K562 (cell line): ENCODE data around the gene IGIP. TPM values are rescaled to one million over a fixed set of nuclear protein-coding genes. Genes with fewer than 3 reads are reported as not detected.

Source experiments
- ASH1L ChIP-seq: fragments of 450-650 bp; IDR thresholded peaks from 2 replicates; pipeline ENCODE4 v1.6.1; 2018; ENCODE audit warnings: borderline replicate concordance, mild to moderate bottlenecking, low read depth; ENCODE audit not compliant: partially characterized antibody
- BRD9 ChIP-seq: fragments of 450-650 bp; IDR thresholded peaks from 2 replicates; pipeline ENCODE4 v1.6.1; 2018; ENCODE audit warnings: low read depth; ENCODE audit not compliant: partially characterized antibody
- ELF1 ChIP-seq: fragments of 200-800 bp; sonication (Bioruptor generic); IDR thresholded peaks from 2 replicates; pipeline ENCODE4 v1.6.1; 2016; ENCODE audit warnings: missing genetic modification characterization, missing compliant biosample characterization
- ETV5 ChIP-seq: sonication (generic); formaldehyde crosslinking; IDR thresholded peaks from 2 replicates; pipeline ENCODE4 v1.4.0; 2020; ENCODE audit warnings: low read depth, mild to moderate bottlenecking, missing genetic modification reagents
- KAT7 ChIP-seq: sonication (generic); formaldehyde crosslinking; IDR thresholded peaks from 2 replicates; pipeline ENCODE4 v1.8.0; 2022; ENCODE audit warnings: missing genetic modification reagents, mild to moderate bottlenecking, borderline replicate concordance
- MAFG ChIP-seq: fragments of 450-650 bp; conservative IDR thresholded peaks from 2 replicates; pipeline ENCODE4 v1.6.1; 2016; ENCODE audit warnings: missing genetic modification characterization, missing compliant biosample characterization
- MTA2 ChIP-seq: fragments of 450-650 bp; IDR thresholded peaks from 2 replicates; pipeline ENCODE4 v1.6.1; 2016; ENCODE audit warnings: low read depth
- NCOA1 ChIP-seq: fragments of 450-650 bp; IDR thresholded peaks from 2 replicates; pipeline ENCODE4 v1.6.1; 2016; ENCODE audit warnings: low read depth
- OTX1 ChIP-seq: fragments of 450-650 bp; formaldehyde crosslinking; IDR thresholded peaks from 2 replicates; pipeline ENCODE4 v1.4.0; 2022; ENCODE audit warnings: mild to moderate bottlenecking
- PHB ChIP-seq: fragments of 250-450 bp; sonication (Bioruptor Pico); IDR thresholded peaks from 2 replicates; pipeline ENCODE4 v1.5.0; 2021
- POLR3G ChIP-seq: IDR thresholded peaks from 2 replicates; pipeline ENCODE4 v1.6.1; 2011; ENCODE audit not compliant: insufficient read length, insufficient replicate concordance; ENCODE audit errors: extremely low read depth
- TAF15 ChIP-seq: fragments of 200-400 bp; formaldehyde crosslinking; IDR thresholded peaks from 2 replicates; pipeline ENCODE4 v1.6.1; 2017; ENCODE audit warnings: mild to moderate bottlenecking, low read depth, low read length, moderate library complexity
- ZKSCAN3 ChIP-seq: fragments of 250-450 bp; sonication (Bioruptor Pico); IDR thresholded peaks from 2 replicates; pipeline ENCODE4 v1.4.0; 2020
- ZNF23 ChIP-seq: fragments of 250-450 bp; sonication (Bioruptor Pico); IDR thresholded peaks from 2 replicates; pipeline ENCODE4 v1.4.0; 2020; ENCODE audit warnings: mild to moderate bottlenecking
- ZNF263 ChIP-seq: sonication (generic); formaldehyde crosslinking; IDR thresholded peaks from 2 replicates; pipeline ENCODE4 v1.8.0; 2022; ENCODE audit warnings: mild to moderate bottlenecking, missing genetic modification reagents, borderline replicate concordance
- ZNF354B ChIP-seq: fragments of 250-450 bp; sonication (Bioruptor Pico); IDR thresholded peaks from 2 replicates; pipeline ENCODE4 v1.4.0; 2020
- ZNF586 ChIP-seq: fragments of 450-650 bp; formaldehyde crosslinking; conservative IDR thresholded peaks from 2 replicates; pipeline ENCODE4 v1.4.0; 2020; ENCODE audit warnings: mild to moderate bottlenecking, moderate library complexity
- ZNF589 ChIP-seq: fragments of 200-800 bp; sonication (Bioruptor generic); IDR thresholded peaks from 2 replicates; pipeline ENCODE4 v1.6.1; 2016; ENCODE audit warnings: low read depth, missing genetic modification characterization, missing compliant biosample characterization
- ZNF699 ChIP-seq: fragments of 250-450 bp; sonication (Bioruptor Pico); IDR thresholded peaks from 2 replicates; pipeline ENCODE4 v1.8.0; 2021; ENCODE audit warnings: mild to moderate bottlenecking, moderate library complexity; ENCODE audit not compliant: insufficient replicate concordance
- ZSCAN32 ChIP-seq: fragments of 450-650 bp; formaldehyde crosslinking; IDR thresholded peaks from 2 replicates; pipeline ENCODE4 v1.4.0; 2020; ENCODE audit warnings: mild to moderate bottlenecking, moderate library complexity
- polyA plus RNA-seq, 8 experiments: library from polyadenylated mRNA; depleted of rRNA in 4 of 8; stranded (reverse) in 5 of 8; unstranded in 3 of 8; fragments of >200 nt; fragmentation: Nextera tagmentation in 2 of 8; fragmentation: Illumina TruSeq in 1 of 8; extraction: Ambion mirVana in 2 of 8; extraction: Trizol in 1 of 8; gene quantifications; 2 replicates each; pipeline versions ENCODE4 v1.2.1 to v1.2.3, GENCODE V29; 2011 to 2014; ENCODE audit warnings: inconsistent platforms in 1 of 8, missing spikeins in 1 of 8
- total RNA-seq, 7 experiments: library from RNA; depleted of rRNA in 6 of 7; stranded (reverse); fragments of >200 nt in 6 of 7; fragmentation: Illumina TruSeq in 2 of 7; extraction: Trizol in 2 of 7; gene quantifications; 2 replicates each; pipeline versions ENCODE4 v1.2.1 to v1.2.3, GENCODE V29; 2011 to 2021; ENCODE audit warnings: low replicate concordance in 1 of 7
- TF ChIP-seq, protein P1 (sequence below): fragments of 450-650 bp; IDR thresholded peaks from 2 replicates; pipeline ENCODE4 v1.6.1; 2016; ENCODE audit warnings: mild to moderate bottlenecking
- TF ChIP-seq, protein P2 (sequence below): sonication (generic); formaldehyde crosslinking; IDR thresholded peaks from 2 replicates; pipeline ENCODE4 v1.8.0; 2022; ENCODE audit warnings: mild to moderate bottlenecking, missing genetic modification reagents
- TF ChIP-seq, protein P3 (sequence below): fragments of 450-650 bp; formaldehyde crosslinking; IDR thresholded peaks from 2 replicates; pipeline ENCODE4 v1.4.0; 2022; ENCODE audit warnings: mild to moderate bottlenecking, moderate library complexity

The IGIP gene
- total and polyA plus RNA-seq, 9 of the 15 experiments (the other 6 are each of a cell fraction or from before 2014, with no cell fraction given) = 0.52 to 1.6 (median 1.2) TPM

DNA sequence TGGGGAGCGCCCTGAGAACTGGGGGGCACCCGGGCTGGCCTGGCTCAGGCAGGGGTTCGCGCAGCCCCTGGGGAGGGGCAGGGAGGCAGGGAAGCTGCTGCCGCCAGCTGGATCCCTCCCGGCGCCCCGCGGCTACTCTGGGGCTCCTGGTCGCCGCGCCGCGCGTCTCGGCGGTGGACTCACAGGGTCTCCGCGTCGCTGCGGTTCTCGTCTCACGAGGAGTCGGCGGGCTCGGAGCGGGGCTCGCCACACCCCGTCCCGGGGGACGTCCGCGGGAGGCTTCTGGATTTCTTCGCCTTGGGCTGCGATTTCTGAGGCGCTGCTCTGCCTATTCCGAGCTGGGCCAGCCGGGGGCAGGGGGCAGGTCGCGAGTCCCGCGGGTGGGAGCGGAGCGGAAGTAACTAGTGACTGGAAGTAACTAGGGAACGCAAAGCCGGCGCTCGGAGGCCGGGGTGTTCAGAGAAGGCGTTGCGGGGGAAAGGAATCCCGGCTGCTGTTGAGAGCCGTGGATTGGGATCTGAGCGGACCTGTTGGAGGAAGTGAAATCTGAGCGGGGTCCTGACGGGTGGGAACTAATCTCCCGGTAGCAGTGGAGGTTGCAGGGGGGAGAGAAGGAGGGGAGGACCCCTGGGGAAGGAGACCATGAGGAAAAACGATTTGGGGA is 49.8 kb downstream of the IGIP start (continued):
- TF ChIP-seq PHB (CRISPR knock-in tag) (0 out of 2 replicates have a peak, but pooled peaks have one; percentile 13), ETV5 (peak; percentile 84; the same call in 1 of the 2 replicates), BRD9 (peak; percentile 81), OTX1 (CRISPR knock-in tag) (no peak), MTA2 (no peak; the same call in 1 of the 2 replicates), ZNF589 (CRISPR knock-in tag) (no peak), MAFG (tag) (no peak), ZNF586 (CRISPR knock-in tag) (no peak), KAT7 (CRISPR knock-in tag) (no peak), ZNF699 (CRISPR knock-in tag) (no peak), ZNF23 (CRISPR knock-in tag) (no peak), POLR3G (no peak), ZNF354B (no peak), ZNF263 (CRISPR knock-in tag) (peak; percentile 11; the same call in 1 of the 2 replicates), NCOA1 (peak; percentile 91), ZSCAN32 (no peak), ASH1L (peak; percentile 49), ELF1 (tag) (peak; percentile 68; the same call in 1 of the 2 replicates), TAF15 (no peak), ZKSCAN3 (CRISPR knock-in tag) (no peak)
- TF ChIP-seq, protein P1, sequence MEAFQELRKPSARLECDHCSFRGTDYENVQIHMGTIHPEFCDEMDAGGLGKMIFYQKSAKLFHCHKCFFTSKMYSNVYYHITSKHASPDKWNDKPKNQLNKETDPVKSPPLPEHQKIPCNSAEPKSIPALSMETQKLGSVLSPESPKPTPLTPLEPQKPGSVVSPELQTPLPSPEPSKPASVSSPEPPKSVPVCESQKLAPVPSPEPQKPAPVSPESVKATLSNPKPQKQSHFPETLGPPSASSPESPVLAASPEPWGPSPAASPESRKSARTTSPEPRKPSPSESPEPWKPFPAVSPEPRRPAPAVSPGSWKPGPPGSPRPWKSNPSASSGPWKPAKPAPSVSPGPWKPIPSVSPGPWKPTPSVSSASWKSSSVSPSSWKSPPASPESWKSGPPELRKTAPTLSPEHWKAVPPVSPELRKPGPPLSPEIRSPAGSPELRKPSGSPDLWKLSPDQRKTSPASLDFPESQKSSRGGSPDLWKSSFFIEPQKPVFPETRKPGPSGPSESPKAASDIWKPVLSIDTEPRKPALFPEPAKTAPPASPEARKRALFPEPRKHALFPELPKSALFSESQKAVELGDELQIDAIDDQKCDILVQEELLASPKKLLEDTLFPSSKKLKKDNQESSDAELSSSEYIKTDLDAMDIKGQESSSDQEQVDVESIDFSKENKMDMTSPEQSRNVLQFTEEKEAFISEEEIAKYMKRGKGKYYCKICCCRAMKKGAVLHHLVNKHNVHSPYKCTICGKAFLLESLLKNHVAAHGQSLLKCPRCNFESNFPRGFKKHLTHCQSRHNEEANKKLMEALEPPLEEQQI = no peak
- TF ChIP-seq, protein P2, sequence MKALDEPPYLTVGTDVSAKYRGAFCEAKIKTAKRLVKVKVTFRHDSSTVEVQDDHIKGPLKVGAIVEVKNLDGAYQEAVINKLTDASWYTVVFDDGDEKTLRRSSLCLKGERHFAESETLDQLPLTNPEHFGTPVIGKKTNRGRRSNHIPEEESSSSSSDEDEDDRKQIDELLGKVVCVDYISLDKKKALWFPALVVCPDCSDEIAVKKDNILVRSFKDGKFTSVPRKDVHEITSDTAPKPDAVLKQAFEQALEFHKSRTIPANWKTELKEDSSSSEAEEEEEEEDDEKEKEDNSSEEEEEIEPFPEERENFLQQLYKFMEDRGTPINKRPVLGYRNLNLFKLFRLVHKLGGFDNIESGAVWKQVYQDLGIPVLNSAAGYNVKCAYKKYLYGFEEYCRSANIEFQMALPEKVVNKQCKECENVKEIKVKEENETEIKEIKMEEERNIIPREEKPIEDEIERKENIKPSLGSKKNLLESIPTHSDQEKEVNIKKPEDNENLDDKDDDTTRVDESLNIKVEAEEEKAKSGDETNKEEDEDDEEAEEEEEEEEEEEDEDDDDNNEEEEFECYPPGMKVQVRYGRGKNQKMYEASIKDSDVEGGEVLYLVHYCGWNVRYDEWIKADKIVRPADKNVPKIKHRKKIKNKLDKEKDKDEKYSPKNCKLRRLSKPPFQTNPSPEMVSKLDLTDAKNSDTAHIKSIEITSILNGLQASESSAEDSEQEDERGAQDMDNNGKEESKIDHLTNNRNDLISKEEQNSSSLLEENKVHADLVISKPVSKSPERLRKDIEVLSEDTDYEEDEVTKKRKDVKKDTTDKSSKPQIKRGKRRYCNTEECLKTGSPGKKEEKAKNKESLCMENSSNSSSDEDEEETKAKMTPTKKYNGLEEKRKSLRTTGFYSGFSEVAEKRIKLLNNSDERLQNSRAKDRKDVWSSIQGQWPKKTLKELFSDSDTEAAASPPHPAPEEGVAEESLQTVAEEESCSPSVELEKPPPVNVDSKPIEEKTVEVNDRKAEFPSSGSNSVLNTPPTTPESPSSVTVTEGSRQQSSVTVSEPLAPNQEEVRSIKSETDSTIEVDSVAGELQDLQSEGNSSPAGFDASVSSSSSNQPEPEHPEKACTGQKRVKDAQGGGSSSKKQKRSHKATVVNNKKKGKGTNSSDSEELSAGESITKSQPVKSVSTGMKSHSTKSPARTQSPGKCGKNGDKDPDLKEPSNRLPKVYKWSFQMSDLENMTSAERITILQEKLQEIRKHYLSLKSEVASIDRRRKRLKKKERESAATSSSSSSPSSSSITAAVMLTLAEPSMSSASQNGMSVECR (CRISPR knock-in tag) = peak; percentile 22; the same call in 1 of the 2 replicates
- TF ChIP-seq, protein P3, sequence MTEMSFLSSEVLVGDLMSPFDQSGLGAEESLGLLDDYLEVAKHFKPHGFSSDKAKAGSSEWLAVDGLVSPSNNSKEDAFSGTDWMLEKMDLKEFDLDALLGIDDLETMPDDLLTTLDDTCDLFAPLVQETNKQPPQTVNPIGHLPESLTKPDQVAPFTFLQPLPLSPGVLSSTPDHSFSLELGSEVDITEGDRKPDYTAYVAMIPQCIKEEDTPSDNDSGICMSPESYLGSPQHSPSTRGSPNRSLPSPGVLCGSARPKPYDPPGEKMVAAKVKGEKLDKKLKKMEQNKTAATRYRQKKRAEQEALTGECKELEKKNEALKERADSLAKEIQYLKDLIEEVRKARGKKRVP (CRISPR knock-in tag) = no peak
